Activated CD4-positive, alpha-beta T cell treated with anti-CD3 and anti-CD28 coated beads, Interleukin-2, amount 50 U/mL, for 48 hours (primary cell): ENCODE results near the gene GJB4.

Experiments
- DNase-seq, 2 experiments: peaks; one replicate each; pipeline ENCODE4 v3.0.0-alpha.2; 2020

Gene GJB4

GRCh38 chr1:34779526-34779925 lies 20.0 kb downstream of the GJB4 start:
- DNase-seq, result no peak

- DNase-seq, result no peak
Measured at GRCh38 chr1:34779962-34780361, 20.4 kb downstream of the GJB4 start.

GRCh38 chr1:34780528-34780927 lies 21.0 kb downstream of the GJB4 start:
- no peak for DNase-seq

GRCh38 chr1:34781071-34781843 lies 21.7 kb downstream of the GJB4 start, which contains the start of gene GJB3:
GJB3 (plus strand) TSS chr1:34781214; CDS start chr1:34784763, 3,549 bp downstream.
- DNase-seq, result peak in 1 of 2 experiments; percentile 20

GRCh38 chr1:34781844-34782391 lies 22.4 kb downstream of the GJB4 start:
- no peak for DNase-seq

GRCh38 chr1:34784751-34785221 lies 25.2 kb downstream of the GJB4 start:
- DNase-seq, result no peak

- no peak for DNase-seq
Measured at GRCh38 chr1:34785231-34785874, 25.8 kb downstream of the GJB4 start.

GRCh38 chr1:34785875-34786470 lies 26.4 kb downstream of the GJB4 start:
- DNase-seq, result no peak

GRCh38 chr1:34786521-34787325 lies 27.2 kb downstream of the GJB4 start:
- DNase-seq, result peak; percentile 72 to 76

- DNase-seq, result no peak
Measured at GRCh38 chr1:34787461-34788420, 28.2 kb downstream of the GJB4 start.

- no peak for DNase-seq
Measured at GRCh38 chr1:34790985-34791384, 31.4 kb downstream of the GJB4 start.

GRCh38 chr1:34792424-34792823 lies 32.9 kb downstream of the GJB4 start:
- DNase-seq, result no peak

- DNase-seq, result no peak
Measured at GRCh38 chr1:34792868-34793727, 33.6 kb downstream of the GJB4 start, which contains the start of gene GJA4. GJA4 (plus strand) TSS chr1:34792999; CDS start chr1:34794214, 1,215 bp downstream.

- DNase-seq, result no peak
Measured at GRCh38 chr1:34794001-34794789, 34.7 kb downstream of the GJB4 start.

GRCh38 chr1:34794790-34795180 lies 35.2 kb downstream of the GJB4 start:
- no peak for DNase-seq

GRCh38 chr1:34795916-34796315 lies 36.4 kb downstream of the GJB4 start:
- DNase-seq, result no peak

GRCh38 chr1:34796990-34797389 lies 37.5 kb downstream of the GJB4 start:
- no peak for DNase-seq

GRCh38 chr1:34800214-34800613 lies 40.7 kb downstream of the GJB4 start:
- DNase-seq, result peak in 1 of 2 experiments; percentile 41

GRCh38 chr1:34803770-34804169 lies 44.2 kb downstream of the GJB4 start:
- no peak for DNase-seq
